ENCODE measurements around the gene USP2. TPM values are rescaled to one million over a fixed set of nuclear protein-coding genes. Genes with fewer than 3 reads are reported as not detected.

The USP2 gene
- polyA plus RNA-seq, 1 donor (not counting 4 experiments of a cell fraction or from before 2014, with no cell fraction given): 0.35 TPM

- peak within 1 kb of the TSS; percentile 87 for H3K27ac ChIP-seq (ENCODE audit: control insufficient read depth, insufficient read depth, low read length)
- DNase-seq (ENCODE audit: low read depth, low spot score) (peak; percentile 85), FAIRE-seq (peak; percentile 97)
- peak within 1 kb of the TSS; percentile 92 for H2AFZ ChIP-seq (ENCODE audit: control insufficient read depth, low read length)
- H3K4me3 ChIP-seq (ENCODE audit: control insufficient read depth in 2 of 3, extremely low read depth in 1 of 3, insufficient read depth in 2 of 3, low read depth in 1 of 3, low read length in 3 of 3): peak within 1 kb of the TSS; percentile 83 to 97 (median 96)
- H3K79me2 ChIP-seq (ENCODE audit: control insufficient read depth, insufficient read depth, low read length): peaks cover 26% of the 10 kb centered on the region
- no peaks in the 10 kb centered on the region for H3K9me3 ChIP-seq (ENCODE audit: control insufficient read depth, low read depth, low read length)
- dilution Hi-C loops (cut with MboI; ENCODE audit: extremely low pct_ligation_motif_present, low sequenced_read_pairs): no loop called here
- H3K9me1 ChIP-seq (ENCODE audit: control insufficient read depth, extremely low read depth, insufficient read depth, low read length): no peaks in the 10 kb centered on the region
- peaks cover 3% of the 10 kb centered on the region for H4K20me1 ChIP-seq (ENCODE audit: control insufficient read depth, extremely low read depth, insufficient read depth, low read length)
- peaks cover 4% of the 10 kb centered on the region for H3K27me3 ChIP-seq (ENCODE audit: control insufficient read depth, extremely low read depth, insufficient read depth, low read length)
- peak within 1 kb of the TSS; percentile 91 for H3K9ac ChIP-seq (ENCODE audit: control insufficient read depth, extremely low read depth, insufficient read depth, low read length)
- peaks cover 4 to 14% of the 10 kb centered on the region in 2 experiments for H3K36me3 ChIP-seq (ENCODE audit: control insufficient read depth in 2 of 2, extremely low read depth in 1 of 2, insufficient read depth in 2 of 2, low read length in 2 of 2)
- H3K4me1 ChIP-seq (ENCODE audit: control insufficient read depth, extremely low read depth, insufficient read depth, low read length): peaks cover 19% of the 10 kb centered on the region
- TF ChIP-seq EZH2 (IDR thresholded peaks at IDR 0.05; ENCODE audit: low read length): no peak
- TF ChIP-seq CTCF (optimal IDR thresholded peaks at IDR 0.05 in 1 of 3, IDR thresholded peaks at IDR 0.05 in 1 of 3, conservative IDR thresholded peaks at IDR 0.05 in 1 of 3; ENCODE audit: extremely low read depth in 1 of 3, insufficient read depth in 2 of 3, low read length in 3 of 3): no peak
- peak within 1 kb of the TSS; percentile 99 for H3K4me2 ChIP-seq (ENCODE audit: control insufficient read depth, extremely low read depth, insufficient read depth, low read depth, low read length)
Measured at GRCh38 chr11:119334174-119334930, 47.1 kb downstream of the USP2 start, which contains the start of gene RNF26. RNF26 (plus strand) TSS chr11:119334527; CDS start chr11:119335123, 596 bp downstream.

- Histone ChIP-seq H2AFZ (ENCODE audit: control insufficient read depth, low read length) (no peak overlapping the region), H4K20me1 (ENCODE audit: control insufficient read depth, extremely low read depth, insufficient read depth, low read length) (no peaks in the 10 kb centered on the region), H3K4me2 (ENCODE audit: control insufficient read depth, extremely low read depth, insufficient read depth, low read depth, low read length) (no peak overlapping the region), H3K36me3 (ENCODE audit: control insufficient read depth in 2 of 2, extremely low read depth in 1 of 2, insufficient read depth in 2 of 2, low read length in 2 of 2) (peaks cover 4 to 14% of the 10 kb centered on the region in 2 experiments), H3K9me3 (ENCODE audit: control insufficient read depth, low read depth, low read length) (no peaks in the 10 kb centered on the region), H3K27ac (ENCODE audit: control insufficient read depth, insufficient read depth, low read length) (no peak overlapping the region), H3K9me1 (ENCODE audit: control insufficient read depth, extremely low read depth, insufficient read depth, low read length) (no peaks in the 10 kb centered on the region), H3K4me3 (ENCODE audit: control insufficient read depth in 2 of 3, extremely low read depth in 1 of 3, insufficient read depth in 2 of 3, low read depth in 1 of 3, low read length in 3 of 3) (no peak overlapping the region), H3K9ac (ENCODE audit: control insufficient read depth, extremely low read depth, insufficient read depth, low read length) (no peak overlapping the region), H3K79me2 (ENCODE audit: control insufficient read depth, insufficient read depth, low read length) (peaks cover 23% of the 10 kb centered on the region), H3K4me1 (ENCODE audit: control insufficient read depth, extremely low read depth, insufficient read depth, low read length) (peaks cover 13% of the 10 kb centered on the region), H3K27me3 (ENCODE audit: control insufficient read depth, extremely low read depth, insufficient read depth, low read length) (no peaks in the 10 kb centered on the region)
- FAIRE-seq (no peak), DNase-seq (ENCODE audit: low read depth, low spot score) (no peak)
- dilution Hi-C loops (cut with MboI; ENCODE audit: extremely low pct_ligation_motif_present, low sequenced_read_pairs): no loop called here
- TF ChIP-seq EZH2 (IDR thresholded peaks at IDR 0.05; ENCODE audit: low read length): no peak
- no peak for TF ChIP-seq CTCF (optimal IDR thresholded peaks at IDR 0.05 in 1 of 3, IDR thresholded peaks at IDR 0.05 in 1 of 3, conservative IDR thresholded peaks at IDR 0.05 in 1 of 3; ENCODE audit: extremely low read depth in 1 of 3, insufficient read depth in 2 of 3, low read length in 3 of 3)
Measured at GRCh38 chr11:119332111-119332765, 49.3 kb downstream of the USP2 start.
